Thyroid gland (tissue), 4 donors: ENCODE data around the gene B4GAT1. TPM values are rescaled to one million over a fixed set of nuclear protein-coding genes. Genes with fewer than 3 reads are reported as not detected.
A peak's percentile ranks its signal among the peaks of the same experiment; 100 is the strongest.

ENCODE experiments used
- DNase-seq, 2 donors: peaks; one replicate each; pipeline ENCODE4 v3.0.0-alpha.2; 2019
- H3K27ac ChIP-seq, 3 donors: fragments of 200-600 bp; sonication (generic); 1 replicate in 2 of 3; 2 replicates in 1 of 3; pipeline ENCODE4 v1.5.1; 2016 to 2019; ENCODE audit warnings: mild to moderate bottlenecking in 1 of 3, moderate library complexity in 1 of 3
- H3K27me3 ChIP-seq: fragments of 200-600 bp; sonication (generic); one replicate; pipeline ENCODE4 v1.5.1; 2019
- H3K36me3 ChIP-seq, 2 donors: fragments of 200-600 bp; sonication (generic); one replicate each; pipeline ENCODE4 v1.5.1; 2016 to 2019
- H3K4me1 ChIP-seq, 2 donors: fragments of 200-600 bp; sonication (generic); one replicate each; pipeline ENCODE4 v1.5.1; 2017 to 2019
- H3K4me3 ChIP-seq, 3 donors: fragments of 200-600 bp; sonication (generic); replicated peaks in 1 of 3; 1 replicate in 2 of 3; 2 replicates in 1 of 3; pipeline ENCODE4 v1.5.1; 2016; ENCODE audit warnings: mild to moderate bottlenecking in 1 of 3
- H3K9me3 ChIP-seq: fragments of 200-600 bp; sonication (generic); one replicate; pipeline ENCODE4 v1.5.1; 2017
- POLR2A ChIP-seq, 2 donors: fragments of 450-650 bp; IDR thresholded peaks; one replicate each; pipeline ENCODE4 v1.6.1; 2017; ENCODE audit warnings: antibody characterized with exemption in 2 of 2, mild to moderate bottlenecking in 2 of 2, moderate library complexity in 1 of 2
- whole genome bisulfite sequencing, 2 donors: methylation state at CpG; one replicate each; pipeline ENCODE4 v1.1.5; 2017; 5-methylcytosine and 5-hydroxymethylcytosine counted together
- intact Hi-C: fragments of 100-400 bp; cut with DNase I; formaldehyde crosslinking; loops from one replicate; pipeline ENCODE4 v1.15.1; 2023
- total RNA-seq, 4 donors: library from RNA; depleted of rRNA; stranded (reverse); fragments of >200 nt; gene quantifications; one replicate each; pipeline ENCODE4 v1.2.3, GENCODE V29; 2016
- TF ChIP-seq, protein P1 (sequence below), 6 experiments: fragments of 200-600 bp in 3 of 6; fragments of 450-650 bp in 3 of 6; sonication (generic) in 3 of 6; IDR thresholded peaks; one replicate each; pipeline ENCODE4 v1.5.1; 2016 to 2019; ENCODE audit warnings: antibody characterized with exemption in 6 of 6, mild to moderate bottlenecking in 2 of 6, inconsistent platforms in 1 of 6, moderate library complexity in 1 of 6

The B4GAT1 gene
- total RNA-seq, 4 donors from 2014 or later, result 41.1 to 67.2 (median 49.5) TPM

- WGBS, 2 donors, result 78 to 81% methylated on average over 13 to 14 of the region's 14 CpGs
- H3K27ac ChIP-seq, result no peak overlapping the region
- no peaks in the 10 kb centered on the region for H3K27me3 ChIP-seq
- H3K9me3 ChIP-seq, result no peaks in the 10 kb centered on the region
- no peak for TF ChIP-seq POLR2A (IDR thresholded peaks at IDR 0.05)
- TF ChIP-seq, protein P1, sequence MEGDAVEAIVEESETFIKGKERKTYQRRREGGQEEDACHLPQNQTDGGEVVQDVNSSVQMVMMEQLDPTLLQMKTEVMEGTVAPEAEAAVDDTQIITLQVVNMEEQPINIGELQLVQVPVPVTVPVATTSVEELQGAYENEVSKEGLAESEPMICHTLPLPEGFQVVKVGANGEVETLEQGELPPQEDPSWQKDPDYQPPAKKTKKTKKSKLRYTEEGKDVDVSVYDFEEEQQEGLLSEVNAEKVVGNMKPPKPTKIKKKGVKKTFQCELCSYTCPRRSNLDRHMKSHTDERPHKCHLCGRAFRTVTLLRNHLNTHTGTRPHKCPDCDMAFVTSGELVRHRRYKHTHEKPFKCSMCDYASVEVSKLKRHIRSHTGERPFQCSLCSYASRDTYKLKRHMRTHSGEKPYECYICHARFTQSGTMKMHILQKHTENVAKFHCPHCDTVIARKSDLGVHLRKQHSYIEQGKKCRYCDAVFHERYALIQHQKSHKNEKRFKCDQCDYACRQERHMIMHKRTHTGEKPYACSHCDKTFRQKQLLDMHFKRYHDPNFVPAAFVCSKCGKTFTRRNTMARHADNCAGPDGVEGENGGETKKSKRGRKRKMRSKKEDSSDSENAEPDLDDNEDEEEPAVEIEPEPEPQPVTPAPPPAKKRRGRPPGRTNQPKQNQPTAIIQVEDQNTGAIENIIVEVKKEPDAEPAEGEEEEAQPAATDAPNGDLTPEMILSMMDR (IDR thresholded peaks at IDR 0.05), result no peak
- no peak overlapping the region for H3K4me3 ChIP-seq
- H3K4me1 ChIP-seq, result no peaks in the 10 kb centered on the region
- DNase-seq, result no peak
- H3K36me3 ChIP-seq, result no peaks in the 10 kb centered on the region
- intact Hi-C loops, result no loop called here
These were observed 18.5 kb upstream of the B4GAT1 start for GRCh38 chr11:66365711-66366619.

DNA sequence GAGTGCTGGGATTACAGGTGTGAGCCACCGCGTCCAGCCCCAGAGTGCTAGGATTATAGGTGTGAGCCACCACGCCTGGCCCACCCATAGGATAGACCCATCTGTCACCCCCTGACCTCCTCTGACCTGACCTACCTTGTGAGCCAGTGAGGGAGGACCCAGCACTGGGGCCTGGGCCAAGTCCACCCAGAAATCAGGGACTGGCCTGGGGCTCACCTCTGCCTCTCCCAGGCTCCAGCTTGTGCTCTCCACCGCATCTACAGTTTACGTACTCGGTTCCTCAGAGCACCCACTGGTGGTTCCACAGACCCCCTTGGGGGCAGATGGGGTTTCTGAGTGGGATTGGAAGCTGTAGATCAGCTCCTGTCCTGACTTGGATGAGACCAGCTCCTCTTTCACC lies 17.7 kb upstream of the B4GAT1 start:
- TF ChIP-seq, protein P1 (IDR thresholded peaks at IDR 0.05), result no peak
- TF ChIP-seq POLR2A (IDR thresholded peaks at IDR 0.05), result no peak
- Histone ChIP-seq H3K4me1 (no peaks in the 10 kb centered on the region), H3K9me3 (no peaks in the 10 kb centered on the region), H3K4me3 (no peak overlapping the region), H3K27ac (no peak overlapping the region), H3K27me3 (no peaks in the 10 kb centered on the region), H3K36me3 (no peaks in the 10 kb centered on the region)
- 90 to 100% methylated on average over 3 to 5 of the region's 6 CpGs for whole genome bisulfite sequencing, 2 donors
- no peak for DNase-seq
- intact Hi-C loops, result no loop called here

GRCh38 chr11:66363805-66364535 lies 16.5 kb upstream of the B4GAT1 start:
- no peaks in the 10 kb centered on the region for H3K36me3 ChIP-seq
- H3K4me1 ChIP-seq, result no peaks in the 10 kb centered on the region
- H3K27me3 ChIP-seq, result no peaks in the 10 kb centered on the region
- H3K27ac ChIP-seq, result no peak overlapping the region
- H3K9me3 ChIP-seq, result no peaks in the 10 kb centered on the region
- peak; percentile 13 to 22 for DNase-seq
- no peak overlapping the region for H3K4me3 ChIP-seq
- WGBS, 2 donors, result 81 to 85% methylated on average over 9 to 12 of the region's 15 CpGs
- intact Hi-C loops, result no loop called here
- no peak for TF ChIP-seq POLR2A (IDR thresholded peaks at IDR 0.05)
- TF ChIP-seq, protein P1 (IDR thresholded peaks at IDR 0.05), result peak in 4 of 6 experiments; percentile 10 to 54 (median 24)

- H3K27ac ChIP-seq, result no peak overlapping the region
These were observed 15.8 kb upstream of the B4GAT1 start for GRCh38 chr11:66363187-66363601.

More at GRCh38 chr11:66363187-66363601, 15.8 kb upstream of the B4GAT1 start:
- H3K4me1 ChIP-seq, result no peaks in the 10 kb centered on the region
- WGBS, 2 donors, result 49 to 64% methylated on average over 14 of the region's 14 CpGs
- TF ChIP-seq, protein P1 (IDR thresholded peaks at IDR 0.05), result no peak
- intact Hi-C loops, result no loop called here
- H3K9me3 ChIP-seq, result no peaks in the 10 kb centered on the region
- H3K4me3 ChIP-seq, result no peak overlapping the region
- H3K36me3 ChIP-seq, result no peaks in the 10 kb centered on the region
- no peaks in the 10 kb centered on the region for H3K27me3 ChIP-seq
- peak; percentile 36 to 44 for DNase-seq
